Left ventricle myocardium inferior (tissue), 1 donor: ENCODE measurements around the gene GCNT2. TPM values are rescaled to one million over a fixed set of nuclear protein-coding genes. Genes with fewer than 3 reads are reported as not detected.
A peak's percentile ranks its signal among the peaks of the same experiment; 100 is the strongest.
"Not testable (repeated sequence)": the region's sequence is repeated elsewhere in the genome, so short reads cannot be mapped to it uniquely, and the experiment has no call there.

ENCODE experiments used
- DNase-seq: peaks from one replicate; pipeline ENCODE4 v3.0.0-alpha.2; 2020
- H3K27ac ChIP-seq: fragments of 200-600 bp; replicated peaks from 2 replicates; pipeline ENCODE4 v1.8.0; 2021
- H3K27me3 ChIP-seq: fragments of 200-600 bp; 2 replicates; pipeline ENCODE4 v1.8.0; 2021; ENCODE audit warnings: low read depth
- H3K36me3 ChIP-seq: fragments of 200-600 bp; 2 replicates; pipeline ENCODE4 v1.8.0; 2021
- H3K4me1 ChIP-seq: fragments of 200-600 bp; 2 replicates; pipeline ENCODE4 v1.8.0; 2021
- H3K4me3 ChIP-seq: fragments of 200-600 bp; 2 replicates; pipeline ENCODE4 v1.8.0; 2021; ENCODE audit warnings: mild to moderate bottlenecking, moderate library complexity
- H3K9me3 ChIP-seq: fragments of 200-600 bp; replicated peaks from 2 replicates; pipeline ENCODE4 v1.8.0; 2021
- CTCF ChIP-seq: fragments of 200-600 bp; IDR thresholded peaks from 2 replicates; pipeline ENCODE4 v1.8.0; 2021; ENCODE audit warnings: antibody characterized with exemption, mild to moderate bottlenecking, borderline replicate concordance
- intact Hi-C: fragments of 100-400 bp; cut with micrococcal nuclease; formaldehyde crosslinking; loops from one replicate; pipeline ENCODE4 v1.11.0; 2022
- total RNA-seq: library from RNA; stranded (reverse); fragmentation: NEBNext Ultra II Directional; extraction: Animal tissue kit (Norgen Biotek cat#: 25700); gene quantifications from one replicate; pipeline ENCODE4 v1.2.1, GENCODE V29; 2021
- donor health status: DM: no; HTN: yes; CAD: no; lungs with severe emphysema.

GCNT2 gene
- total RNA-seq, 1 donor from 2014 or later = 49.0 TPM

- no peak for TF ChIP-seq CTCF
- H3K27ac ChIP-seq = peak overlapping the region; percentile 54
Observed at GRCh38 chr6:10598084-10598960, 77.2 kb downstream of the GCNT2 start.

GRCh38 chr6:10599046-10599445 is 77.9 kb downstream of the GCNT2 start:
- H3K27ac ChIP-seq = peak overlapping the region; percentile 54

More at GRCh38 chr6:10598084-10598960, 77.2 kb downstream of the GCNT2 start:
- peaks cover 44% of the 10 kb centered on the region for H3K4me1 ChIP-seq
- H3K4me3 ChIP-seq = no peak overlapping the region
- H3K27me3 ChIP-seq = no peaks in the 10 kb centered on the region
- no peaks in the 10 kb centered on the region for H3K9me3 ChIP-seq
- intact Hi-C loops = no loop called here
- no peaks in the 10 kb centered on the region for H3K36me3 ChIP-seq
- DNase-seq = no peak

GRCh38 chr6:10600681-10601080 is 79.5 kb downstream of the GCNT2 start:
- H3K36me3 ChIP-seq, H3K9me3 ChIP-seq, H3K27me3 ChIP-seq, DNase-seq, H3K4me3 ChIP-seq, H3K27ac ChIP-seq, intact Hi-C loops: not testable (repeated sequence)
- peaks cover 57% of the 10 kb centered on the region for H3K4me1 ChIP-seq

More at GRCh38 chr6:10599046-10599445, 77.9 kb downstream of the GCNT2 start:
- Histone ChIP-seq H3K9me3 (no peaks in the 10 kb centered on the region), H3K27me3 (no peaks in the 10 kb centered on the region), H3K4me3 (no peak overlapping the region), H3K4me1 (peaks cover 41% of the 10 kb centered on the region), H3K36me3 (no peaks in the 10 kb centered on the region)
- DNase-seq = no peak
- TF ChIP-seq CTCF = no peak
- intact Hi-C loops = no loop called here

GRCh38 chr6:10603219-10603618 is 82.1 kb downstream of the GCNT2 start:
- Histone ChIP-seq H3K9me3 (no peaks in the 10 kb centered on the region), H3K4me1 (peaks cover 42% of the 10 kb centered on the region), H3K4me3 (no peak overlapping the region), H3K27ac (peak overlapping the region; percentile 24), H3K36me3 (no peaks in the 10 kb centered on the region), H3K27me3 (no peaks in the 10 kb centered on the region)
- no peak for TF ChIP-seq CTCF
- intact Hi-C loops = no loop called here
- DNase-seq = no peak

GRCh38 chr6:10609038-10609437 is 87.9 kb downstream of the GCNT2 start:
- no peak for TF ChIP-seq CTCF
- H3K27ac ChIP-seq = peak overlapping the region; percentile 86
- peaks cover 61% of the 10 kb centered on the region for H3K4me1 ChIP-seq
- H3K9me3 ChIP-seq = peaks cover 8% of the 10 kb centered on the region
- H3K4me3 ChIP-seq = no peak overlapping the region
- no peak for DNase-seq
- intact Hi-C loops = no loop called here
- H3K27me3 ChIP-seq = no peaks in the 10 kb centered on the region
- no peaks in the 10 kb centered on the region for H3K36me3 ChIP-seq

GRCh38 chr6:10610289-10610688 is 89.1 kb downstream of the GCNT2 start:
- Histone ChIP-seq H3K9me3 (peaks cover 8% of the 10 kb centered on the region), H3K27ac (peak overlapping the region; percentile 86), H3K4me1 (peaks cover 50% of the 10 kb centered on the region), H3K27me3 (no peaks in the 10 kb centered on the region), H3K36me3 (no peaks in the 10 kb centered on the region), H3K4me3 (peak overlapping the region; percentile 29)
- DNase-seq = peak; percentile 55
- intact Hi-C loops = no loop called here
- no peak for TF ChIP-seq CTCF
